GM12892 (cell line): Measurements from ENCODE around the gene GAGE13.

Source experiments
- POLR2A ChIP-seq: IDR thresholded peaks from 2 replicates; pipeline ENCODE4 v1.6.1; 2011; ENCODE audit warnings: low read depth, low read length, control low read depth
- POLR2AphosphoS5 ChIP-seq: IDR thresholded peaks from 2 replicates; pipeline ENCODE4 v1.6.1; 2011; ENCODE audit warnings: low read depth, low read length, control low read depth
- TAF1 ChIP-seq: IDR thresholded peaks from 2 replicates; pipeline ENCODE4 v1.6.1; 2011; ENCODE audit warnings: low read depth, mild to moderate bottlenecking, control low read depth, low read length, borderline replicate concordance

- no peak for TF ChIP-seq POLR2AphosphoS5
- no peak for TF ChIP-seq POLR2A
- TF ChIP-seq TAF1 = no peak
These were observed 48.8 kb upstream of the GAGE13 start for GRCh38 chrX:49282647-49283011.
